Suppressor macrophage treated with lipopolysaccharide for 4 hours (primary cell): ENCODE measurements around the gene SLC35E4.
"Not testable (repeated sequence)": the region's sequence is repeated elsewhere in the genome, so short reads cannot be mapped to it uniquely, and the experiment has no call there.

Source experiments
- DNase-seq: peaks from one replicate; pipeline ENCODE4 v3.0.0-alpha.2; 2020

SLC35E4 gene

DNA sequence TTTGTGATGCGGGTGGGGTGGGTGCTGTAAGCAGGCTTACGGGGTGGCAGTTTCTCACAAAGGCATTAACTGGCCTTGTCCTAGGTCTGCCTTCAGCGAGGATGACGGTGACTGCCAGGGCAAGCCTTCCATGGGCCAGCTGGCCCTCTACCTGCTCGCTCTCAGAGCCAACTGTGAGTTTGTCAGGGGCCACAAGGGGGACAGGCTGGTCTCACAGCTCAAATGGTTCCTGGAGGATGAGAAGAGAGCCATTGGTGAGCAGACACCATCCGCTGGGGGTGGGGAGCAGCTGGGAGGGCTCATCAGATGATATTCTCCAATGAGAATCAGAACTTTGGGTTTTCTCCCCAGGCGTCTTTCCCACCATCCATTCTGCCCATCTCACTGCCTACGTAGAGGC is 22.8 kb upstream of the SLC35E4 start:
- DNase-seq, result no peak

GRCh38 chr22:30614268-30614667 is 21.3 kb upstream of the SLC35E4 start:
- DNase-seq, result no peak

GRCh38 chr22:30614879-30615278 is 20.7 kb upstream of the SLC35E4 start:
- no peak for DNase-seq

- peak; percentile 63 for DNase-seq
These were observed 20.0 kb upstream of the SLC35E4 start for GRCh38 chr22:30615543-30615954.

DNA sequence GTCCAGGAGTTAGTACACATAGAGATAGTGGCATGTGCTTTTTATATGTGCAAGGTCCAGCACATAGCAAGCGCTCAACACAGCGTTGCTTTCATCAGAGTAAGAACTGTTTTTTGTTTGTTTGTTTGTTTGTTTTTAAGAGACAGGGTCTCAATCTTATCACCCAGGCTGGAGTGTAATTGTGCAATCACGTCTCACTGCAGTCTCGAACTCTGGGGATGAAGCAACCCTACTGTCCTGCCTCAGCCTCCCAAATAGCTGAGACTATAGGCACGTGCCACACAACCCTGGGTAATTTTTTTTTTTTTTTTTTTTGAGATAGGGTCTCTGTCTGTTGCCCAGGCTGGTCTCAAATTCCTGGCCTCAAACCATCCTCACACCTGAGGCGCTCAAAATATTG is 17.8 kb upstream of the SLC35E4 start:
- no peak for DNase-seq

DNA sequence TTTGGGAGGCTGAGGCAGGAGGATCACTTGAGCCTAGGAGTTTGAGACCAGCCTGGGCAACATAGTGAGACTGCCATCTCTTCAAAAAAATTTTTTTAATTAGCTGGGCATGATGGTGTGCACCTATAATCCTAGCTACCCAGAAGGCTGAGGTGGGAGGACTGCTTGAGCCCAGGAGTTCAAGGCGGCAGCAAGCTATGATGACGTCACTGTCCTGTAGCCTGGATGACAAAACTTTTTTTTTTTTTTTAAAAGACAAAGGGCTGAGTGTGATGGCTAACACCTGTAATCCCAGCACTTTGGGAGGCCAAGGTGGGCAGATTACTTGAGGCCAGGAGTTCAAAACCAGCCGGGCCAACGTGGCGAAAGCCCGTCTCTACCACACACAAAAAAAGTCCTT is 15.7 kb upstream of the SLC35E4 start:
- DNase-seq, result not testable (repeated sequence)

GRCh38 chr22:30626413-30626812 is 9.2 kb upstream of the SLC35E4 start:
- no peak for DNase-seq

DNA sequence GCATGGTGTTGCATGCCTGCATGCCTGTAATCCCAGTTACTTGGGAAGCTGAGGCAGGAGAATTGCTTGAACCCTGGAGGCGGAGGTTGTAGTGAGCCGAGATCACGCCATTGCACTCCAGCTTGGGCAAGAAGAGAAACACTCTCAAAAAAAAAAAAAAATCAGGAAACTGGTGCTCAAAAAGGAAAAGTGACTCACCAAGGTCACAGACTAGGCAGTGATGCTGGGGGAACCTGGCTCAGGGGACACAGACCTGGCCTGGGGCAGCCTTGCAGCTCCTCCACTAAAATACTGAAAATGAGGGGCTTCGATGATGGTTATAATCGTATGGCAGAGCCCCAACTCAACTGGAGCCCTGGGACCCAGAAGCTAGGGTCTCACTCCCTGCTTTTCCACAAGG is 8.1 kb upstream of the SLC35E4 start:
- DNase-seq, result no peak

- no peak for DNase-seq
These were observed 7.1 kb upstream of the SLC35E4 start for GRCh38 chr22:30628491-30628890.

DNA sequence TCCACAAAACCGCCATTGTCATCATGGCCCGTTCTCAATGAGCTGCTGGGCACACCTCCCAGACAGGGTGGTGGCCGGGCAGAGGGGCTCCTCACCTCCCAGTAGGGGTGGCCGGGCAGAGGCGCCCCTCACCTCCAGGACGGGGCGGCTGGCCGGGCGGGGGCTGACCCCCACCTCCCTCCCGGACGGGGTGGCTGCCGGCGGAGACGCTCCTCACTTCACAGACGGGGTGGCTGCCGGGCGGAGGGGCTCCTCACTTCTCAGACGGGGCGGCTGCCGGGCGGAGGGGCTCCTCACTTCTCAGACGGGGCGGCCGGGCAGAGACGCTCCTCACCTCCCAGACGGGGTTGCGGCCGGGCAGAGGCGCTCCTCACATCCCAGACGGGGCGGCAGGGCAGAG is 4.1 kb upstream of the SLC35E4 start:
- DNase-seq, result not testable (repeated sequence)

GRCh38 chr22:30634471-30635233 is 929 bp upstream of the SLC35E4 start:
- peak; percentile 94 for DNase-seq

DNA sequence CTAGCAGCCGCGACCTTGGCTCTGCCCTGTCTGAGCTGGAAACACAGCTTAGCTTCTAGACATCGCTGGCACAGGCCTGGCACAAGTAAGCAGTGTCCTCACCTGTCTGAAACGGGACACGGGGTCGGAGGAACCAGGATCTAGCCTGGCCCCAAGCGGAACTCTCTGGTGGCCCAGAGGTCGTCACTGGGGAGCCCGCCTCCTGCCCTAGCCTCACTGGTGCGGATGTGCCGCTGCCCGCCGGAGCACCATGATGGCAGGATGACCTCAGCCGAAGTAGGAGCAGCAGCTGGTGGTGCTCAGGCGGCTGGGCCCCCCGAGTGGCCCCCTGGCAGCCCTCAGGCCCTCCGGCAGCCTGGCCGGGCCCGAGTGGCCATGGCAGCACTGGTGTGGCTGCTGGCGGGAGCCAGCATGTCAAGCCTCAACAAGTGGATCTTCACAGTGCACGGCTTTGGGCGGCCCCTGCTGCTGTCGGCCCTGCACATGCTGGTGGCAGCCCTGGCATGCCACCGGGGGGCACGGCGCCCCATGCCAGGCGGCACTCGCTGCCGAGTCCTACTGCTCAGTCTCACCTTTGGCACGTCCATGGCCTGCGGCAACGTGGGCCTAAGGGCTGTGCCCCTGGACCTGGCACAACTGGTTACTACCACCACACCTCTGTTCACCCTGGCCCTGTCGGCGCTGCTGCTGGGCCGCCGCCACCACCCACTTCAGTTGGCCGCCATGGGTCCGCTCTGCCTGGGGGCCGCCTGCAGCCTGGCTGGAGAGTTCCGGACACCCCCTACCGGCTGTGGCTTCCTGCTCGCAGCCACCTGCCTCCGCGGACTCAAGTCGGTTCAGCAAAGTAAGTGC is 871 bp downstream of the SLC35E4 start:
- DNase-seq, result no peak

DNA sequence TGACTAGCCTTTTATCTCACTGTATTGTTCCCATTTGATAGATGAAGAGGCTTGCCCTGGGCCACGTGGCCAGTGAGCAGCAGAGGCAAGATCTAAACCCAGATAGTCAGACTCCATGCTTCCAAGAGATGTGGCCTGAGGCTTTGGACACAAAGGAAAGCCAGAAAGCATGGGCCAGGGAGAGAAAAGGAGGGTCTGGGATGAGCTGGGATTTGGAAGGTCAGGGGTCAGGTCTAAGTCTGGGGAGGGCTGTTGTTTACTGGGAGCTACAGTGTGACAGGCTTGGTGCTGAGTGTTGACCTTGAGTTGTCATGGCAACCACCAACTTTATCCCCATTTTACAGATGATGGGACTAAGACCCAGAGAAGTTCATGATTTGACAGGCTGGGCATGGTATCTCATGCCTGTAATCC is 2.1 kb downstream of the SLC35E4 start:
- no peak for DNase-seq

- DNase-seq, result no peak
These were observed 4.8 kb downstream of the SLC35E4 start for GRCh38 chr22:30640361-30640760.

DNA sequence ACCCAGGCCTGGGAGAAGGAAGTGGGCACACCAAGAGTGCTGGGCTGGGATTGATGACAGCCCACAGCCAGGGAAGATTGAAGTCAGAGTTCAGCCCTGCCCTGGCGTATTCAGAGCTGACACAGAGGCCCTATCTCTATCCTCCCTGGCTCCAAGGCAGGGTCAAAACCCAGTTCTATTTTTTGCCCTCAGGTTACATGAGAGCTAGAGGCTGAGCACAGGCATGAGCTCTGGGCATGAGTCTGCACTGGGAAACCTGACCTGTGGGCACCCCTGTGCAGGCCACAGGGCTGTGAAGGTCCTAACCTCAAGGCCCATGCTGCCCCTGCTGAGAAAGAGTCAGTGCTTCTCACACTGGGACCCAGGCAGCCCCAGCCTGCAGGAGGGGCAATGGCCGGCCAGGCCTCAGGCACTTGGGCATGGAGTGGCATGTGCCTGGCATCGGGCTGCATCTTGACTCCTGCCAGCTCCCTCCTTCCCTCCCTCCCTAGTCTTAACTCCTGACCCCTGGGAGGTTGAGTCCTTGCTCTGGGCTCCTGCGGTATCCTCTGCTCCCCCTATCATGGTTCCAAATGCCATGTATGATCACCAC is 5.4 kb downstream of the SLC35E4 start:
- no peak for DNase-seq

DNA sequence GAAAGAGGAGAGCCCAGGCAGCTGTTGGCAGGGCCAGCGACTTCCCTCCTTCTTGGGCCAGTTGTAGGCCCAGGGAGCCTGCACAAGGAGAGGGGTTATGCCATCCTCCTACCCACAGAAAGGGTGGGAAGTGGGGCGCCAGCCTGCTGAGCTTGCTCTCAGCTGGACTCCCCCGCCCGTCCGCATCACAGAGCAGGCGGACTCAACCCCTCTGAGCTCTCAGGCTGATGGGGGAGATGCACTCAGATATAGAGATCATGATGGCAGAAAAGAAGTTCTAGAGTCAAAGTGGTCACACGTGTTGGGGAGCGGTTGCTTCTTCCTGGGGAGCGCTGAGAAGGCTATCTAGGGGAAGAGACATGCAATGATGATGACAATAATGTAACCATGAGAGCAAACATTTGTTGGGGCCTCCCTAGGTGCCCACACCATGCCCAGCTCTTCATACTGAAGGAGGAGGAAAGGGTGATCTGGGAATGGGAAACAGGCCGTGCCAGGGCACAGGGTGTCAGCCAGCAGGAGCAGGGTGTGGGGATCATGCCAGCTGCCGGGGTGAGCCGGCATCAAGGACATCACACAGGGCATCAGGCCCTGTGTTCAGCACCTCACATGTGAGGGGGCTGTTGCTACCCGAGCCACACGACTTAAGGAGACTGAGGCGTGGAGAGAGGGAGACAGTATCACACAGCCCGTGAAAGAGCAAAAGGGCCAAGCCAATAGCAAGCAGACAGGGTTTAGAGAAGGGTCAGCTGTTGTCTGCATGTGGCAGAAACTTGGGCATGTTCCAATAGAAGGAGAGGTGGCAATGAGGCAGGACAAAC is 7.7 kb downstream of the SLC35E4 start:
- DNase-seq, result no peak

DNA sequence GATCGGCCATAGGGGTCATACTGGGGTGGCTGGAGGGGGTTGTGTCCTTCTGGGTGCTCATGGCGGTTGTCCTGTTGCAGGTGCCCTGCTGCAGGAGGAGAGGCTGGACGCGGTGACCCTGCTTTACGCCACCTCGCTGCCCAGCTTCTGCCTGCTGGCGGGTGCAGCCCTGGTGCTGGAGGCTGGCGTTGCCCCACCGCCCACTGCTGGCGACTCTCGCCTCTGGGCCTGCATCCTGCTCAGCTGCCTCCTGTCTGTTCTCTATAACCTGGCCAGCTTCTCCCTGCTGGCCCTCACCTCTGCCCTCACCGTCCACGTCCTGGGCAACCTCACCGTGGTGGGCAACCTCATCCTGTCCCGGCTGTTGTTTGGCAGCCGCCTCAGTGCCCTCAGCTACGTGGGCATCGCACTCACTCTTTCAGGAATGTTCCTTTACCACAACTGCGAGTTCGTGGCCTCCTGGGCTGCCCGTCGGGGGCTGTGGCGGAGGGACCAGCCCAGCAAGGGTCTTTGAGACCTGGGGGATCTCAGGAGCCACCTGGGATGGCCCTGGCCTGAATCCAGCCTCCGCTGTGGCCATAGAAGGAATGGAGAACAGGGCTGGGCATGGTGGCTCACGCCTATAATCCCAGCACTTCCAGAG is 11.1 kb downstream of the SLC35E4 start:
- DNase-seq, result no peak

DNA sequence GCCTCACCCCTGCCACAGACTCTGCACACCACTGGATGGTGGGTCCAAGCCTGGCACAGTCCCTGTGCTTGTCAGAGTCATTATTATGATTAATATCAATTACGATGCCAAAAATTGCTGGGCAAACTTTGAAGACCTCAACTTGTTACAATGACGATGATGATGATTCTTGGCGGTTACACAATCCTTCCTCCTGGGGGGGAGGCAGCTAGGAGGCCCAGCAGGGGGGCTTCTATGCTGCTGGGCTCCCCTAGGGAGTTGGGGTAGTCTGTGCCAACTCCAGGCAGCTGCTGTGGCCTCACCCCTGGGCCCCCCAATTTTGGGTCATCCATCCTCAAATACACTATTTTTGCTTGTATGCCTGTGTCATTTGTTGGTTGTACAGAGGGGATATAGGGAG is 12.0 kb downstream of the SLC35E4 start:
- no peak for DNase-seq

GRCh38 chr22:30648825-30649224 is 13.2 kb downstream of the SLC35E4 start:
- no peak for DNase-seq

- peak; percentile 92 for DNase-seq
These were observed 13.9 kb downstream of the SLC35E4 start for GRCh38 chr22:30649430-30650007.

DNA sequence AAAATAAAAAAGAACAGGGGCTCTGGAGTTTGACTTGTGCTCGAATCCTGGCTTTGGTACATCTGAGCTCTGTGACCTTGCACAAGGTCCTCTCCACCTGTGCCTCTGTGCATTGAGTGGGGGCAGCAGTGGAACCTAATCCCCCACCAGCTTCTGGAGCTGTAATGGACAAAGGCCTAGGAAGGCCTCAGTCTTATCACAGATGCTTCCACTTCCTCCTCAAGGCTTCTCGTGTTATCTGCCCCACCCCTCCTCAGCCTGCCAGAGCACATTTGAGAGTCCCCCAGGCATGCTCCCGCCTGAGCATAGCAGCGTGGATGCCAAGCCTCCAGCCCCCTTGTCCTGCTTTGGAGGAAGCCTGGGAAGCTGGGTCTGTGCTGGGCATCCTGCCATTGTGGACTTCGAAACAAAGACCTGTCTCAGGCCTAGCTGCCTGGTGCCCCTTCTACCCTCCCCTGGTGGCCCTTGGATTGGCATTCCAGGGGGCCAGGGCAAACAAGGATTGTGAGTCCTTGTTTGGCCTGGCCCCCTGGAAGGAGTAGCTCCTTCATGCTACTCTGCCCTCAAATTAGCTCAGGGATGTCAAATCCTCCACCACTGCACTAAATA is 15.0 kb downstream of the SLC35E4 start:
- DNase-seq, result no peak

DNA sequence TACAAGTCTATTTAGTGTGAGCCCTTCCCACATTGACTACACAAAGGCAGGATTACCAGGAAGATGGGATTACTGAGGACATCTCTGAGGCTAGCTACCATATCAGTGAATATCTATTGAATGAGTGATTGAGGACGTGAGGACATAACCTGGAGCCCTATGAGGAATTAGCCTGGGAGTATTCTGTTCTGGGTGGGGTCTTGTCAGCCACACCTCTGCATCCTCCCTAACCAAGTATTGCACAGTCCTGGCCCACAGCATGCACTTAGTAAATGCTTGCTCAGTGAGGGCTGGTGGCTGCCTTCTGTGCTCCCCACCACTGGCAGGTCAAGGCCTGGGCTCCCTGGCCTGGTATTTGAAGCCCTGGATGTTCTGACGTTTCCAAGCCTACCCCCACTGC is 17.3 kb downstream of the SLC35E4 start:
- DNase-seq, result no peak
